K562 (cell line): Measurements from ENCODE around the gene PELI1. TPM values are rescaled to one million over a fixed set of nuclear protein-coding genes. Genes with fewer than 3 reads are reported as not detected.

Experiments used
- ATAC-seq: fragments of 200-7000 bp; cut with Tn5 transposase; 3 replicates; pipeline ENCODE4 v1.9.1; 2020; ENCODE audit warnings: moderate library complexity
- BruUV-seq: library from RNA; stranded (reverse); fragments of 400-500 nt; replicated peaks from 2 replicates; lab custom pipeline; 2021; lab: Mats Ljungman, UMichigan
- CTCF ChIA-PET: fragments of 300-600 bp; formaldehyde crosslinking; extraction: SDS; loops from one replicate; lab custom pipeline; 2021; ENCODE audit warnings: low intra/inter-chr PET ratio; lab: Yijun Ruan, JAX
- POLR2A ChIA-PET: fragments of 300-600, 350-650 bp; sonication (Branson Sonifier 250); formaldehyde crosslinking; extraction: SDS; loops from one replicate; lab custom pipeline; 2021; ENCODE audit warnings: antibody characterized with exemption, inconsistent platforms; lab: Yijun Ruan, JAX
- DNase-seq, 4 experiments: peaks; one replicate each; pipeline versions ENCODE4 v3.0.0 to v3.0.0-alpha.2; 2011 to 2018; ENCODE audit warnings: low spot score in 3 of 4, mixed read lengths in 3 of 4; ENCODE audit errors: extremely low read depth in 1 of 4
- FAIRE-seq: peaks from 2 replicates; lab custom pipeline; 2011; peaks lifted over from hg19 to GRCh38; lab: Jason Lieb, UNC
- H2AFZ ChIP-seq: 2 replicates; pipeline ENCODE4 v1.6.0; 2011; ENCODE audit warnings: low read depth, low read length, control low read depth, inconsistent platforms
- H3K27ac ChIP-seq: fragments of 200-600 bp; 3 replicates; pipeline ENCODE4 v1.8.0; 2011; ENCODE audit warnings: low read depth, mild to moderate bottlenecking, control low read depth, inconsistent platforms, low read length, moderate library complexity, mixed read lengths; ENCODE audit errors: extremely low read depth
- H3K27me3 ChIP-seq, 2 experiments: fragments of 300-600 bp in 1 of 2; 2 replicates in 1 of 2; 3 replicates in 1 of 2; pipeline versions ENCODE4 v1.6.0 to v1.8.0; 2011; ENCODE audit warnings: inconsistent platforms in 2 of 2, low read length in 2 of 2, mild to moderate bottlenecking in 1 of 2, mixed read lengths in 1 of 2, moderate library complexity in 1 of 2; ENCODE audit not compliant: control insufficient read depth in 2 of 2, insufficient read depth in 2 of 2
- H3K36me3 ChIP-seq: fragments of 300-600 bp; 3 replicates; pipeline ENCODE4 v1.8.0; 2011; ENCODE audit warnings: mild to moderate bottlenecking, low read length, inconsistent platforms; ENCODE audit not compliant: control insufficient read depth, insufficient read depth
- H3K4me1 ChIP-seq, 2 experiments: fragments of 200-600 bp in 1 of 2; replicated peaks in 1 of 2; 2 replicates in 1 of 2; 3 replicates in 1 of 2; pipeline versions ENCODE4 v1.5.1 to v1.8.0; 2011; ENCODE audit warnings: inconsistent platforms in 2 of 2, low read length in 2 of 2, mild to moderate bottlenecking in 1 of 2, mixed read lengths in 1 of 2, moderate library complexity in 1 of 2; ENCODE audit not compliant: control insufficient read depth in 2 of 2, insufficient read depth in 2 of 2
- H3K4me2 ChIP-seq: 2 replicates; pipeline ENCODE4 v1.6.1; 2011; ENCODE audit warnings: low read length, control low read depth, inconsistent platforms, mixed read lengths; ENCODE audit not compliant: insufficient read depth
- H3K4me3 ChIP-seq: fragments of 200-600 bp; sonication (generic), shearing (Covaris generic); 2 replicates; pipeline ENCODE4 v1.5.1; 2016; ENCODE audit warnings: control low read depth, inconsistent platforms
- H3K79me2 ChIP-seq: fragments of 200-600 bp; 3 replicates; pipeline ENCODE4 v1.8.0; 2011; ENCODE audit warnings: low read length, inconsistent platforms; ENCODE audit not compliant: control insufficient read depth, insufficient read depth
- H3K9ac ChIP-seq, 2 experiments: 2 replicates each; pipeline versions ENCODE4 v1.6.0 to v1.6.1; 2011; ENCODE audit warnings: low read depth in 2 of 2, low read length in 2 of 2, control low read depth in 1 of 2, inconsistent platforms in 1 of 2, mild to moderate bottlenecking in 1 of 2, mixed read lengths in 1 of 2; ENCODE audit not compliant: insufficient read depth in 1 of 2
- H3K9me1 ChIP-seq: one replicate; pipeline ENCODE4 v1.6.0; 2011; ENCODE audit warnings: inconsistent platforms, mild to moderate bottlenecking, low read length, moderate library complexity; ENCODE audit not compliant: control insufficient read depth, insufficient read depth
- H3K9me3 ChIP-seq: replicated peaks from 2 replicates; pipeline ENCODE4 v1.5.1; 2011; ENCODE audit warnings: low read depth, low read length, inconsistent platforms; ENCODE audit not compliant: control insufficient read depth, insufficient read depth
- H4K20me1 ChIP-seq: replicated peaks from 2 replicates; pipeline ENCODE4 v1.6.1; 2011; ENCODE audit warnings: low read length, inconsistent platforms, mixed read lengths; ENCODE audit not compliant: control insufficient read depth, insufficient read depth
- CREB3 ChIP-seq: fragments of 450-650 bp; conservative IDR thresholded peaks from 2 replicates; pipeline ENCODE4 v1.6.1; 2016; ENCODE audit warnings: missing genetic modification characterization, low read depth, mild to moderate bottlenecking, missing compliant biosample characterization, moderate library complexity
- DNMT1 ChIP-seq: fragments of 450-650 bp; IDR thresholded peaks from 2 replicates; pipeline ENCODE4 v1.6.1; 2016; ENCODE audit warnings: antibody characterized with exemption, mild to moderate bottlenecking
- FOXA1 ChIP-seq: fragments of 450-650 bp; IDR thresholded peaks from 2 replicates; pipeline ENCODE4 v1.6.1; 2016; ENCODE audit warnings: mild to moderate bottlenecking, borderline replicate concordance
- MECOM ChIP-seq: fragments of 250-450 bp; sonication (Bioruptor Pico); IDR thresholded peaks from 2 replicates; pipeline ENCODE4 v1.8.0; 2022; ENCODE audit warnings: inconsistent platforms
- SREBF1 ChIP-seq: fragments of 150-350 bp; IDR thresholded peaks from 2 replicates; pipeline ENCODE4 v1.6.1; 2014; ENCODE audit warnings: antibody characterized with exemption, low read depth, low read length, borderline replicate concordance
- TEAD1 ChIP-seq, 2 experiments: fragments of 450-650 bp in 1 of 2; sonication (generic) in 1 of 2; formaldehyde crosslinking; IDR thresholded peaks; 2 replicates each; pipeline versions ENCODE4 v1.4.0 to v1.8.0; 2020 to 2022; ENCODE audit warnings: mild to moderate bottlenecking in 2 of 2, missing genetic modification reagents in 1 of 2
- ZFP91 ChIP-seq: sonication (generic); formaldehyde crosslinking; IDR thresholded peaks from 2 replicates; pipeline ENCODE4 v1.8.0; 2022; ENCODE audit warnings: mild to moderate bottlenecking, missing genetic modification reagents
- ZNF282 ChIP-seq: sonication (generic); formaldehyde crosslinking; IDR thresholded peaks from 2 replicates; pipeline ENCODE4 v1.8.1; 2023; ENCODE audit warnings: missing genetic modification reagents
- ZNF717 ChIP-seq: fragments of 250-450 bp; sonication (Bioruptor Pico); IDR thresholded peaks from 2 replicates; pipeline ENCODE4 v1.5.0; 2021
- WGBS: fragments of 100-300 bp; shearing (Covaris generic); methylation state at CpG from one replicate; pipeline ENCODE4 v1.1.6; 2016; ENCODE audit warnings: low coverage, mixed read lengths; ENCODE audit not compliant: insufficient coverage; ENCODE audit errors: missing lambda C conversion rate; 5-methylcytosine and 5-hydroxymethylcytosine counted together
- in situ Hi-C: fragments of 300-500 bp; cut with MboI; formaldehyde crosslinking; loops from 4 replicates; pipeline ENCODE4 v1.15.0; 2018; ENCODE audit warnings: inconsistent platforms, mixed read lengths
- intact Hi-C: fragments of 100-400 bp; cut with micrococcal nuclease; formaldehyde crosslinking; loops from 2 replicates; pipeline ENCODE4 v1.14.2; 2022
- polyA plus RNA-seq, 8 experiments: library from polyadenylated mRNA; depleted of rRNA in 4 of 8; stranded (reverse) in 5 of 8; unstranded in 3 of 8; fragments of >200 nt; fragmentation: Nextera tagmentation in 2 of 8; fragmentation: Illumina TruSeq in 1 of 8; extraction: Ambion mirVana in 2 of 8; extraction: Trizol in 1 of 8; gene quantifications; 2 replicates each; pipeline versions ENCODE4 v1.2.1 to v1.2.3, GENCODE V29; 2011 to 2014; ENCODE audit warnings: inconsistent platforms in 1 of 8, missing spikeins in 1 of 8
- total RNA-seq, 7 experiments: library from RNA; depleted of rRNA in 6 of 7; stranded (reverse); fragments of >200 nt in 6 of 7; fragmentation: Illumina TruSeq in 2 of 7; extraction: Trizol in 2 of 7; gene quantifications; 2 replicates each; pipeline versions ENCODE4 v1.2.1 to v1.2.3, GENCODE V29; 2011 to 2021; ENCODE audit warnings: low replicate concordance in 1 of 7

Gene PELI1
- total and polyA plus RNA-seq, 9 of the 15 experiments (the other 6 are each of a cell fraction or from before 2014, with no cell fraction given) = 3.3 to 19.2 (median 12.5) TPM

GRCh38 chr2:64063454-64063853 lies 80.8 kb downstream of the PELI1 start:
- intact Hi-C loops (no loop called here), in situ Hi-C loops (loop anchor here (10.0 kb wide), 1 partner anchor 821 kb away; no protein-coding TSS in a partner anchor)
- WGBS = 77% methylated on average over 3 of the region's 3 CpGs
- no peak for FAIRE-seq
- ChIA-PET CTCF (no interaction called here), POLR2A (interaction anchor here (1.1 kb wide), 1 partner anchor 18 kb away, joined by 3 read pairs; no protein-coding TSS in a partner anchor)
- no peaks in the 10 kb centered on the region for H3K79me2 ChIP-seq
- TF ChIP-seq ZFP91 (CRISPR knock-in tag) (no peak), CREB3 (tag) (no peak), FOXA1 (no peak), SREBF1 (no peak), DNMT1 (no peak), ZNF282 (no peak), TEAD1 (CRISPR knock-in tag; IDR thresholded peaks at IDR 0.05) (no peak), MECOM (CRISPR knock-in tag) (no peak), ZNF717 (CRISPR knock-in tag) (no peak)
- no peaks in the 10 kb centered on the region for H3K9me1 ChIP-seq
- no peak overlapping the region for H3K4me2 ChIP-seq
- no peak for ATAC-seq
- H3K36me3 ChIP-seq = no peaks in the 10 kb centered on the region
- DNase-seq = no peak
- peak overlapping the region; percentile 74; the same call in 1 of the 3 replicates for H3K27ac ChIP-seq
- no peaks in the 10 kb centered on the region for H3K27me3 ChIP-seq
- H3K4me3 ChIP-seq = no peak overlapping the region
- H3K9ac ChIP-seq = no peak overlapping the region
- H4K20me1 ChIP-seq = no peaks in the 10 kb centered on the region
- BruUV-seq = no TSS peak
- H2AFZ ChIP-seq = peak overlapping the region; percentile 81; the same call in 1 of the 2 replicates
- H3K9me3 ChIP-seq = no peaks in the 10 kb centered on the region
- H3K4me1 ChIP-seq = peaks cover 0 to 14% of the 10 kb centered on the region in 2 experiments; a peak in 3 of 5 replicates
